NCI-H1930 (cell line): ENCODE results near the gene VIPAS39.

Source experiments
- DNase-seq, 2 experiments: peaks; one replicate each; lab custom pipeline; 2025; lab: John Stamatoyannopoulos, UW

The VIPAS39 gene

DNA sequence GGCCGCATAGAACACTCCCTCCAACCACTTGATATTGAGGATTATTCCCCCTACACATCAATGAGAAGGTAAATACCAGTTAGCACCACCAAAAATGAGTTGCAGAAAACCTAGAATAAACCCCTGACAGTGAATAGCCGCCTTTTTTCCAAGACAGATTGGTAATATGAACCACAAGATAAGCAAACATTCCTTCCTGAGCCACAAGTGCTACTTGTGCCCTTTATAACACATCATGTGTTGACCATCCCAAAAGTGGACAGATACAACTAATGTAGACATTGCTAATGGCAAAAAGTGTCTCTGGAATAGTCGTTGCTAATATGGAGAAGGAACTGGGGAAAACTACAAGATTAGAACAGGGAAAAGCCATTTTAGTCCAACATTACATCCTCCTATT is 51.3 kb downstream of the VIPAS39 start:
- DNase-seq = no peak

DNA sequence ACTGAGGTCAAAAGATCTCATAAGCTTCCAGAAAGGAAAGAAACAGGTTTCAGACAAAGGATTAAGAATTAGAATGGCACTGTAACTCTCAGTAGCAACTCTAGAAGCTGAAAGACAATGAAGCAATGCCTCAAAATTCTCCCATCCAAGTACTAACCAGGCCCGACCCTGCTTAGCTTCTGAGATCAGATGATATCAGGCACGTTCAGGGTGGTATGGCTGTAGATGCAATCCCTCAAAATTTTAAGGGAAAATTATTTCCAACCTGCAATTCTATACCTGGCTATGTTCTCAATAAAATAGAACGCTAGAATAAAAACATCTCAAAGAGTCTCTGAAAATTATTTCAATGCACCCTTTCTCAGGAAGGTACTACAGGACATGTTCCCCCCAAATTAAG is 53.6 kb downstream of the VIPAS39 start:
- DNase-seq = no peak

DNA sequence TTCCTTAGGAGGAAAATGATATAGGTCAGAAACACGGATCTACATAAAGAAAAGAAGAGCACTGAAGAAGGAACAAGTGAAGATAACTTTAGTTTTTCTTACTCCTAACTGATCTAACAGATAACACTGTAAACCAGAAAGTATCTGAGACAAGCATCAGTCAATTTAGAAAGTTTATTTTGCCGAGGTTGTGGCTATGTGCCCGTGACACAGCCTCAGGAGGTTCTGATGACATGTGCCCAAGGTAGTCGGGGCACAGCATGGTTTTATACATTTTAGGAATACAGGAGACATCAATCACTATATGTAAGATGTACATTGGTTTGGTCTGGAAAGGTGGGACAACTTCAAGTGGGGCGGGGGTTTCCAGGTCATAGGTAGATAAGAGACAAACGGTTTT is 57.2 kb downstream of the VIPAS39 start:
- DNase-seq = no peak

DNA sequence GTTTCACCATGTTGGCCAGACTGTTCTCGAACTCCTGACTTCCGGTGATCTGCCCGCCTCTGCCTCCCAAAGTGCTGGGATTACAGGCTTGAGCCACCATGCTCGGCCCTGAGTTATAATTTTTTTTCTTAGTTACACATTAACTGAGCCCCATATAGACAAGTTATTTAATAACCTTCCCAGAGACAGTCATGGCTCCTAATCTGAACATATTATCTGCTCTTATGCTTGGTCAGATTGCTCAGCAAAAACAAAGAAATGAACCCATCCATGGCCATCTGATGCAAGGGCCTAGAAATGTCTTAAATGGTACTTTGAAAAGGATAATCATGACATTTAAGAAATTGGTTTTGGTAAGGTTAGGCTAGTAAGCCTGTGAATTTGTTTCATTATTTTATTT is 67.2 kb downstream of the VIPAS39 start:
- no peak for DNase-seq

DNA sequence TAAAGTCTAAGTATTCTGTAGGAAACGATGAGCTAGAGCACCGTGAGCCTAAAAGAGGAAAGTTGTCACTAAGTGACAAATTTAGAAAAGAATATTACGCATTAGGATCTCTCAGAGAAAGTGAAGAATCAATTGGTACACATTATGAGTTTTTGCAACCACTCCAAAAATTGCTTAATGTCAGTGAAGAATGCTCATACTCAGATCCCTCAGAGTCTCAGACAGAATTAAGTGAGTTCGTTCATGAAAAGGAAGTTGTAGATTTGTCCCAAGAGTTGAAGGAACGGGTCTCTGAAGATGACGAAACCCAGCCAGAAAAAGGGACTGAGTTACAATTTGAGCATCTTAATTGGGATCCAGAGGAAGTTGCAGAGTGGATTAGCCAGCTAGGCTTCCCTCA is 78.7 kb downstream of the VIPAS39 start:
- no peak for DNase-seq

DNA sequence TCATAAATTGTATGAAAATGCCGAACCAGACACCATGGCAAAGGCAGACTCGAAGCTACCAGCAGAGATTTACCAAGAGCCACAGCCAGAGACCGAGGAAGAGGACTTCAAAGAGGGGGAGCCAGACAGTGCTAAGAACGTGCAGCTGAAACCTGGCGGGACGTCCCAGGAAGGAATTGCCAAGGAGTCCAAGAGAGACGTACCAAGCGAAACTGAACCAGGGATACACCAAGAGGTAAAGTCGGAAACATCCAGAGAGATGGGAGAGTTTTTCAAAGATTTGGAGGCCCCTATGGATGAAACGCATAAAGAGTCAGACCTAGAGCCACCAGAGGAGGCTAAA is 79.9 kb downstream of the VIPAS39 start:
- no peak for DNase-seq

DNA sequence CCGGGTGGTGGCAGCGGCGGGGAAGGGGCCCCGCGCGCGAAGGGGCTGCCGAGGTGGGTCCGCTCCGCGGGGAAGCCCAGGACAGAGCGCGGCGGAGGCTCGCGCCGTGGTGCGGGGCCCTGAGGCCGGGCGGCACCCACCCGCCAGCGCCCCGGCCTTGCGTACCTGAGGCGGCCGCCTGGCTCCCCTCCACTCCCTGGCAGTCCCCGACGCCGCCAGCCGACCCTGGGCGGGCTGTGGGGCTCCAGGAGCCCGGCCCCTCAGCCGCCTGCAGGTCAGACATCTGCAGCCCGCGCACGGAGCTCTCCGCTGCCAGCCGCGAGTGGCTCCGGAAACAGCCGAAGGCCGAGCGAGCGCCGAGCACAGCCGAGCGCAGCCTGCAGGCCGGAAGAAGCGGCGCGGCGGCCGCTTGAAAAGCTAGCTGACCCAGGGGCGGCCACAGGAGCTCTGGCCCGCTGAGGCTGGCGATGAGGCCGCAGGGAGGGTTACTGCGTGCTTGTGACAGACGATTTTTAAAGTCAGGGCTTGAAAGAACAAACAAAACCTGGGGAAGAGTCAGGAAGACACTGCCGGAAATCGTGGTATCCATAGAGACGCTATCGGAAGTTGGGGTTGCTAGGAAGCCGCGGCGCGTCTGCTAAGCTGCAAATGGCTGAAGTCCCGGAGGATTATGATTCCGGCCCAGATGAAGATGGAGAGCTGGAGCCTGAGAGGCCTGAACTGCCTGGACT is 80.5 kb downstream of the VIPAS39 start, which contains the start of the genes SAMD15 and TMED8:
TSS of gene SAMD15 (plus strand) at position 609 of the 731 bp plus-strand sequence. CDS start at position 649, 40 bp downstream.
TSS of gene TMED8 (minus strand) at position 324 of the 731 bp plus-strand sequence. CDS start at position 283, 41 bp downstream.
- peak; percentile 63 to 79 for DNase-seq
